GM23338 (cell line): ENCODE data around the gene MYO1G. TPM values are rescaled to one million over a fixed set of nuclear protein-coding genes. Genes with fewer than 3 reads are reported as not detected.
A peak's percentile ranks its signal among the peaks of the same experiment; 100 is the strongest.

Experiments used
- ATAC-seq: fragments of 200-7000 bp; cut with Tn5 transposase; 3 replicates; pipeline ENCODE4 v1.9.1; 2020
- DNase-seq: peaks from one replicate; pipeline ENCODE4 v3.0.0-alpha.2; 2015; ENCODE audit warnings: low spot score
- H2AFZ ChIP-seq: fragments of 200-600 bp; sonication (generic); 2 replicates; pipeline ENCODE4 v1.8.0; 2016; ENCODE audit warnings: antibody characterized with exemption, mild to moderate bottlenecking, moderate library complexity
- H3F3A ChIP-seq: fragments of 200-600 bp; sonication (generic); replicated peaks from 2 replicates; pipeline ENCODE4 v1.8.0; 2017; ENCODE audit warnings: antibody characterized with exemption, mixed run types, low read depth
- H3K27ac ChIP-seq: fragments of 200-600 bp; sonication (generic); 2 replicates; pipeline ENCODE4 v1.6.1; 2016; ENCODE audit warnings: low read depth
- H3K27me3 ChIP-seq: fragments of 200-600 bp; sonication (generic); 2 replicates; pipeline ENCODE4 v1.8.0; 2016; ENCODE audit warnings: mild to moderate bottlenecking, mixed run types, moderate library complexity; ENCODE audit not compliant: insufficient read depth
- H3K36me3 ChIP-seq: fragments of 200-600 bp; sonication (generic); 2 replicates; pipeline ENCODE4 v1.8.0; 2016; ENCODE audit warnings: mild to moderate bottlenecking; ENCODE audit not compliant: insufficient read depth
- H3K4me1 ChIP-seq: fragments of 200-600 bp; sonication (generic); 2 replicates; pipeline ENCODE4 v1.8.0; 2016; ENCODE audit warnings: mild to moderate bottlenecking, moderate library complexity; ENCODE audit not compliant: insufficient read depth
- H3K4me2 ChIP-seq: fragments of 200-600 bp; sonication (generic); 2 replicates; pipeline ENCODE4 v1.7.1; 2017; ENCODE audit warnings: mixed run types
- H3K4me3 ChIP-seq: fragments of 200-600 bp; sonication (generic); 2 replicates; pipeline ENCODE4 v1.6.1; 2016; ENCODE audit warnings: mixed run types
- H3K79me2 ChIP-seq: fragments of 200-600 bp; sonication (generic); replicated peaks from 2 replicates; pipeline ENCODE4 v1.8.0; 2017; ENCODE audit warnings: mild to moderate bottlenecking; ENCODE audit not compliant: insufficient read depth
- H3K9me2 ChIP-seq: fragments of 200-600 bp; sonication (generic); 2 replicates; pipeline ENCODE4 v1.8.0; 2017; ENCODE audit not compliant: insufficient read depth
- H4K20me1 ChIP-seq: fragments of 200-600 bp; sonication (generic); replicated peaks from 2 replicates; pipeline ENCODE4 v1.8.0; 2017; ENCODE audit warnings: mild to moderate bottlenecking; ENCODE audit not compliant: insufficient read depth
- H3K27ac Mint-ChIP-seq: 2 replicates; pipeline ENCODE4 v1.8.0; 2020; ENCODE audit warnings: inconsistent platforms, mild to moderate bottlenecking, moderate library complexity, mixed read lengths
- H3K27me3 Mint-ChIP-seq: 3 replicates; pipeline ENCODE4 v1.8.0; 2022; ENCODE audit warnings: low read depth, mild to moderate bottlenecking, moderate library complexity, mixed read lengths, inconsistent platforms; ENCODE audit not compliant: insufficient read depth, poor library complexity
- H3K36me3 Mint-ChIP-seq: 3 replicates; pipeline ENCODE4 v1.8.0; 2021; ENCODE audit warnings: low read depth, mild to moderate bottlenecking, inconsistent platforms, moderate library complexity, mixed read lengths
- H3K4me1 Mint-ChIP-seq: 3 replicates; pipeline ENCODE4 v1.8.0; 2020; ENCODE audit warnings: mild to moderate bottlenecking, inconsistent platforms, mixed read lengths
- H3K4me3 Mint-ChIP-seq: 3 replicates; pipeline ENCODE4 v1.8.0; 2021; ENCODE audit warnings: moderate library complexity, mild to moderate bottlenecking, inconsistent platforms, mixed read lengths
- H3K9me3 Mint-ChIP-seq: 3 replicates; pipeline ENCODE4 v1.8.0; 2020; ENCODE audit warnings: moderate library complexity, mild to moderate bottlenecking, inconsistent platforms, mixed read lengths
- CREB1 ChIP-seq: fragments of 250-450 bp; sonication (Bioruptor Pico); IDR thresholded peaks from 2 replicates; pipeline ENCODE4 v1.5.0; 2020; ENCODE audit warnings: low read depth, mild to moderate bottlenecking, moderate library complexity
- EZH2phosphoT487 ChIP-seq: fragments of 200-600 bp; sonication (generic); IDR thresholded peaks from one replicate; pipeline ENCODE4 v1.8.1; 2018; ENCODE audit warnings: antibody characterized with exemption; ENCODE audit not compliant: unreplicated experiment
- POLR2AphosphoS5 ChIP-seq: IDR thresholded peaks from 2 replicates; pipeline ENCODE4 v1.6.1; 2016; ENCODE audit warnings: antibody characterized with exemption, low read depth
- ZNF114 ChIP-seq: fragments of 250-450 bp; sonication (Bioruptor Pico); IDR thresholded peaks from 2 replicates; pipeline ENCODE4 v1.5.0; 2020; ENCODE audit warnings: mild to moderate bottlenecking, moderate library complexity
- polyA plus RNA-seq: library from polyadenylated mRNA; unstranded; fragments of >200 nt; fragmentation: Nextera tagmentation; extraction: Ambion mirVana; gene quantifications from 2 replicates; pipeline ENCODE4 v1.2.1, GENCODE V29; 2016
- total RNA-seq: library from RNA; depleted of rRNA; stranded (reverse); fragments of >200 nt; shearing (Covaris generic); gene quantifications from 2 replicates; pipeline ENCODE4 v1.2.3, GENCODE V29; 2014; rRNA removed
- TF ChIP-seq, protein P1 (sequence below): fragments of 250-450 bp; sonication (Bioruptor Pico); IDR thresholded peaks from 2 replicates; pipeline ENCODE4 v1.5.0; 2020; ENCODE audit warnings: mild to moderate bottlenecking, moderate library complexity

Gene MYO1G
- total and polyA plus RNA-seq, 2 experiments from 2014 or later: 0.10 to 0.11 TPM

DNA sequence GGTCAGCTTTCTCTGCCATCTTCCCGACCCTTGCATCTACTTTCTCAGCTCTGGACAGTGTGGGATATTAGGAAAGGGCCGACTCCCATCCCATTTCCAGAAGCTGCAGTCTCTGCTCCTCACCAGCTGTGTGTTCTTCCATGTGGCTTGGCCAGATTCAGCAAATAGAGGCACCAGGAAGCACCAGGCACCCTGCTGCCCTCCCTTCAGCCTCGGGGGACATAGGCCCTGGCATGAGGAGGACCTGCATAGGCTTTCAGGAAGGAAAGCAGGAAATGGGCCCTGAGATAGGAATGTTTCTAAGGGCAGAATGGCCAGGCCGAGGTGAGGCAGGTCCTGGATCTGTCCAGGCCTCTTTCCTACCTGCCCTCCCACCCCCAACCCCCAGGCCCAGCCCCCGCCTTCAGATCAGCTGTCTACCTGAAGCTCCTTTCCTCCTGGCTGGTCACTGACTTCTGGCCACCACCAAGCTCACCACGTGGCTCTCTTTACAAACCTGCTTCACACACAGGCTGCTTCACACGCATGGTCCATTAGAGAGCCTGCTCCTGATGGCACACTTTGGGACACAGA is 66.0 kb downstream of the MYO1G start:
- TF ChIP-seq EZH2phosphoT487: no peak
- no peak for TF ChIP-seq ZNF114 (CRISPR knock-in tag)
- TF ChIP-seq, protein P1, sequence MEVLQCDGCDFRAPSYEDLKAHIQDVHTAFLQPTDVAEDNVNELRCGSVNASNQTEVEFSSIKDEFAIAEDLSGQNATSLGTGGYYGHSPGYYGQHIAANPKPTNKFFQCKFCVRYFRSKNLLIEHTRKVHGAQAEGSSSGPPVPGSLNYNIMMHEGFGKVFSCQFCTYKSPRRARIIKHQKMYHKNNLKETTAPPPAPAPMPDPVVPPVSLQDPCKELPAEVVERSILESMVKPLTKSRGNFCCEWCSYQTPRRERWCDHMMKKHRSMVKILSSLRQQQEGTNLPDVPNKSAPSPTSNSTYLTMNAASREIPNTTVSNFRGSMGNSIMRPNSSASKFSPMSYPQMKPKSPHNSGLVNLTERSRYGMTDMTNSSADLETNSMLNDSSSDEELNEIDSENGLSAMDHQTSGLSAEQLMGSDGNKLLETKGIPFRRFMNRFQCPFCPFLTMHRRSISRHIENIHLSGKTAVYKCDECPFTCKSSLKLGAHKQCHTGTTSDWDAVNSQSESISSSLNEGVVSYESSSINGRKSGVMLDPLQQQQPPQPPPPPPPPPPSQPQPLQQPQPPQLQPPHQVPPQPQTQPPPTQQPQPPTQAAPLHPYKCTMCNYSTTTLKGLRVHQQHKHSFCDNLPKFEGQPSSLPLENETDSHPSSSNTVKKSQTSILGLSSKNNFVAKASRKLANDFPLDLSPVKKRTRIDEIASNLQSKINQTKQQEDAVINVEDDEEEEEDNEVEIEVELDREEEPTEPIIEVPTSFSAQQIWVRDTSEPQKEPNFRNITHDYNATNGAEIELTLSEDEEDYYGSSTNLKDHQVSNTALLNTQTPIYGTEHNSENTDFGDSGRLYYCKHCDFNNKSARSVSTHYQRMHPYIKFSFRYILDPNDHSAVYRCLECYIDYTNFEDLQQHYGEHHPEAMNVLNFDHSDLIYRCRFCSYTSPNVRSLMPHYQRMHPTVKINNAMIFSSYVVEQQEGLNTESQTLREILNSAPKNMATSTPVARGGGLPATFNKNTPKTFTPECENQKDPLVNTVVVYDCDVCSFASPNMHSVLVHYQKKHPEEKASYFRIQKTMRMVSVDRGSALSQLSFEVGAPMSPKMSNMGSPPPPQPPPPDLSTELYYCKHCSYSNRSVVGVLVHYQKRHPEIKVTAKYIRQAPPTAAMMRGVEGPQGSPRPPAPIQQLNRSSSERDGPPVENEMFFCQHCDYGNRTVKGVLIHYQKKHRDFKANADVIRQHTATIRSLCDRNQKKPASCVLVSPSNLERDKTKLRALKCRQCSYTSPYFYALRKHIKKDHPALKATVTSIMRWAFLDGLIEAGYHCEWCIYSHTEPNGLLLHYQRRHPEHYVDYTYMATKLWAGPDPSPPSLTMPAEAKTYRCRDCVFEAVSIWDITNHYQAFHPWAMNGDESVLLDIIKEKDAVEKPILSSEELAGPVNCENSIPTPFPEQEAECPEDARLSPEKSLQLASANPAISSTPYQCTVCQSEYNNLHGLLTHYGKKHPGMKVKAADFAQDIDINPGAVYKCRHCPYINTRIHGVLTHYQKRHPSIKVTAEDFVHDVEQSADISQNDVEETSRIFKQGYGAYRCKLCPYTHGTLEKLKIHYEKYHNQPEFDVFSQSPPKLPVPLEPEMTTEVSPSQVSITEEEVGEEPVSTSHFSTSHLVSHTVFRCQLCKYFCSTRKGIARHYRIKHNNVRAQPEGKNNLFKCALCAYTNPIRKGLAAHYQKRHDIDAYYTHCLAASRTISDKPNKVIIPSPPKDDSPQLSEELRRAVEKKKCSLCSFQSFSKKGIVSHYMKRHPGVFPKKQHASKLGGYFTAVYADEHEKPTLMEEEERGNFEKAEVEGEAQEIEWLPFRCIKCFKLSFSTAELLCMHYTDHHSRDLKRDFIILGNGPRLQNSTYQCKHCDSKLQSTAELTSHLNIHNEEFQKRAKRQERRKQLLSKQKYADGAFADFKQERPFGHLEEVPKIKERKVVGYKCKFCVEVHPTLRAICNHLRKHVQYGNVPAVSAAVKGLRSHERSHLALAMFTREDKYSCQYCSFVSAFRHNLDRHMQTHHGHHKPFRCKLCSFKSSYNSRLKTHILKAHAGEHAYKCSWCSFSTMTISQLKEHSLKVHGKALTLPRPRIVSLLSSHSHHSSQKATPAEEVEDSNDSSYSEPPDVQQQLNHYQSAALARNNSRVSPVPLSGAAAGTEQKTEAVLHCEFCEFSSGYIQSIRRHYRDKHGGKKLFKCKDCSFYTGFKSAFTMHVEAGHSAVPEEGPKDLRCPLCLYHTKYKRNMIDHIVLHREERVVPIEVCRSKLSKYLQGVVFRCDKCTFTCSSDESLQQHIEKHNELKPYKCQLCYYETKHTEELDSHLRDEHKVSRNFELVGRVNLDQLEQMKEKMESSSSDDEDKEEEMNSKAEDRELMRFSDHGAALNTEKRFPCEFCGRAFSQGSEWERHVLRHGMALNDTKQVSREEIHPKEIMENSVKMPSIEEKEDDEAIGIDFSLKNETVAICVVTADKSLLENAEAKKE (CRISPR knock-in tag): no peak
- no peak for TF ChIP-seq POLR2AphosphoS5
- no peak for TF ChIP-seq CREB1 (CRISPR knock-in tag)
- Histone ChIP-seq H3K9me2 (no peaks in the 10 kb centered on the region), H2AFZ (no peak overlapping the region), H3K4me1 (no peaks in the 10 kb centered on the region), H3K4me3 (no peak overlapping the region), H3K4me2 (no peak overlapping the region), H3K27me3 (no peaks in the 10 kb centered on the region), H3F3A (no peaks in the 10 kb centered on the region), H3K27ac (no peak overlapping the region), H3K79me2 (no peaks in the 10 kb centered on the region), H4K20me1 (no peaks in the 10 kb centered on the region), H3K36me3 (no peaks in the 10 kb centered on the region)
- ATAC-seq (peak; percentile 62), DNase-seq (no peak)
- H3K9me3 Mint-ChIP-seq: no peaks in the 10 kb centered on the region
- H3K36me3 Mint-ChIP-seq: no peaks in the 10 kb centered on the region
- peaks cover 9% of the 10 kb centered on the region for H3K4me1 Mint-ChIP-seq
- H3K27me3 Mint-ChIP-seq: peaks cover 1% of the 10 kb centered on the region
- H3K4me3 Mint-ChIP-seq: no peak overlapping the region
- no peak overlapping the region for H3K27ac Mint-ChIP-seq

Other genes starting within 250 kb of the MYO1G start
- 30.4 and 46.1 TPM in 2 replicates for gene ZMIZ2, start 230.2 kb downstream of the MYO1G start, total RNA-seq
- 15.2 and 15.5 TPM in 2 replicates for gene ZMIZ2, start 230.2 kb downstream of the MYO1G start, polyA plus RNA-seq
- gene PPIA, start 182.3 kb downstream of the MYO1G start, total RNA-seq: 4,367 and 4,717 TPM in 2 replicates
- 6,375 and 6,524 TPM in 2 replicates for gene PPIA, start 182.3 kb downstream of the MYO1G start, polyA plus RNA-seq
- gene H2AZ2, start 130.9 kb downstream of the MYO1G start, total RNA-seq: 215 and 219 TPM in 2 replicates
- gene H2AZ2, start 130.9 kb downstream of the MYO1G start, polyA plus RNA-seq: 388 and 390 TPM in 2 replicates
- 25.9 and 27.1 TPM in 2 replicates for gene PURB, start 93.5 kb downstream of the MYO1G start, total RNA-seq
- 3.1 and 3.4 TPM in 2 replicates for gene PURB, start 93.5 kb downstream of the MYO1G start, polyA plus RNA-seq
- 37.0 and 40.1 TPM in 2 replicates for gene CCM2, start 21.2 kb upstream of the MYO1G start, total RNA-seq
- gene CCM2, start 21.2 kb upstream of the MYO1G start, polyA plus RNA-seq: 24.0 and 24.9 TPM in 2 replicates
- 9.9 and 11.2 TPM in 2 replicates for gene NACAD, start 110.0 kb upstream of the MYO1G start, total RNA-seq
- gene NACAD, start 110.0 kb upstream of the MYO1G start, polyA plus RNA-seq: 4.9 and 6.1 TPM in 2 replicates
- 156 and 162 TPM in 2 replicates for gene TBRG4, start 132.7 kb upstream of the MYO1G start, total RNA-seq
- 72.5 and 82.9 TPM in 2 replicates for gene TBRG4, start 132.7 kb upstream of the MYO1G start, polyA plus RNA-seq
- 0.35 and 4.6 TPM in 2 replicates for gene RAMP3, start 178.8 kb upstream of the MYO1G start, total RNA-seq
- gene RAMP3, start 178.8 kb upstream of the MYO1G start, polyA plus RNA-seq: 1.1 and 2.6 TPM in 2 replicates